DMS53 treated with DMSO at 0.1 percent for 48 hours (cell line): ENCODE measurements around the gene CR1L.
A peak's percentile ranks its signal among the peaks of the same experiment; 100 is the strongest.
"Not testable (repeated sequence)": the region's sequence is repeated elsewhere in the genome, so short reads cannot be mapped to it uniquely, and the experiment has no call there.

Experiments used
- DNase-seq: peaks from one replicate; lab custom pipeline; 2025; ENCODE audit not compliant: unreplicated experiment; lab: John Stamatoyannopoulos, UW

CR1L gene

DNA sequence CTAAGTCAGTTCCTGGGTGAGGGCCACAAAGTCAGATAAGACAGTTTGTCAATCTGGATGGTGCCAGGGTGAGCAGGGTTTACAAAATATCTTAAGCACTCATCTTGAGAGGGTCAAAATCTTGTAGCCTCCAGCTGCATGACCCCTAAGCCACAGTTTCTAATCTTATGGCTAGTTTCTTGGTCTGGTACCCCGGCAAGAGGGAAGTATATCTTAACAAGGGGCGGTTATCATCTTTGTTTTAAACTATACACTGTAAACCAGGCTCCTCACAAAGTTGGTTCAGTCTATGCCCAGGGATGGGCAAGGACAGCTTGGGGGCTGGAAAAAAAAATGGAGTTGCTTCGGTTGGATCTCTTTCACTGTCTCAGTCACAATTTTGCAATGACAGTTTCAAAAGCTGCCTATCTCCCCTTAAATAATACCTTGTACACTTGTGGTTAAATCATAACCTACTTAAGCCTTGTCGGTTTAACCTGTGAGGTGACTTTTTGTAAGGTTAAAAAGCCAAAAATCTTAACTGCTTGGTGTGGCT, 99.1 kb downstream of the CR1L start:
- no peak for DNase-seq

DNA sequence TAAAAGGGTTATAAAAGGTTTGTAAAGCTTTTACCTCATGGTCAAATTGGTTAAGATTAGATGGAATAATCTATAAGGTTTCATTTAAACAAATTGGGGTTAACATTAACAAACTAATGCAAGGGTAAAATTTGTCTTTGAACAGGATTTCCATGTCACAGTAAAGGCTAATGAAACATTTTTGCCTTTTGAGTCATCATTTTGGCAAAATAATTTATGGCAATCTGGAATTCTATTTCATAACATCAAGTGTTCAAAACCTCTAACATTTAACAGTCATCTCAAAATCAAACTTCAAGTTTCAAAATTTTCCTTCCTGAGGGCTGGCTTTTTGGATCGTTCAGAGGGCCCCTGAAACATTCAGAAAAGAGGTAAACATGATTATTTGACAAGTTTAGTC, 100.4 kb downstream of the CR1L start:
- no peak for DNase-seq

DNA sequence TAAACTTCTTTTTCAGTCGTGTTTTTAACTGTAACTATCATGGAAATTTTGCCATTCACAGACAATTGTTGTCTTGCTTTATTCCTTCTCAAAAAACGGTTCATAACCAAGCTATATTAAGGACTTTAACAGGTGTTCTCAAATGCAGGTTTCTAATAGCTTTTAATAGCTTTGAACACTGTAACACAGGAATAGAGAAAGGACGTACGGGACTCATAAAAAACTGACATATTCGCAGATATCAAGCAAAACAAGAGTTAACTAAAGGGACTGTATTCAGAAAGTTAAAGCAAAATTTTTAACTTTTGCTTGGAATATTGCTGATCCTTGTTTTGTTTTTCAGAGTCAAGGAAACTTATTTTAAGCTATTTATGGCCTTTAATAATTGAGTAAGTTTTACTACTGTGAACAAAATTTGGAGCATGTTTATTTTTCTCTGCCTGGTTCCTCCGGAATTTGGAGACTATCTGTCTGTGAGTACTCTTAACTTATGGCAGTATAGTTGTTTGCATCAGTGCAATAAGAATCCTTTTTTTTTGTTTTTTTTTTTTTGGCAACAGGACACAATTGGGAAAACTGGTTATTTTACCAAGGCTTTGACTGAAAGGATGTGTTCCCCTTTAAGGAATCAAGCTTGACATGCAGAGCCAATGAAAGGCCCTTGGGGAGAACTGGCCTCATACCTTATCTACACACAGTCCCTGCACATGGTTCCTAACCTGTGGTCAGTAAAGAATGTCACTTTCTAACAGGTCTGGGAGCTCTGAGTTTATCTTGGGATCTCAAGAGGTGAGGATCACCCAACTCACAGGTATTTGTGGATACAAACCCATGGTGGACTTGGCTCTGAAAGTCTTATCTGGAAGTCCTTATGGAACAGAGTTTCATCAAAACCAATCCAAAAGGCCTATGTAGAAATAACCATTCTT, 101.2 kb downstream of the CR1L start:
- DNase-seq, result no peak

GRCh38 chr1:207747627-207748492, 102.9 kb downstream of the CR1L start:
- peak; percentile 44 for DNase-seq

DNA sequence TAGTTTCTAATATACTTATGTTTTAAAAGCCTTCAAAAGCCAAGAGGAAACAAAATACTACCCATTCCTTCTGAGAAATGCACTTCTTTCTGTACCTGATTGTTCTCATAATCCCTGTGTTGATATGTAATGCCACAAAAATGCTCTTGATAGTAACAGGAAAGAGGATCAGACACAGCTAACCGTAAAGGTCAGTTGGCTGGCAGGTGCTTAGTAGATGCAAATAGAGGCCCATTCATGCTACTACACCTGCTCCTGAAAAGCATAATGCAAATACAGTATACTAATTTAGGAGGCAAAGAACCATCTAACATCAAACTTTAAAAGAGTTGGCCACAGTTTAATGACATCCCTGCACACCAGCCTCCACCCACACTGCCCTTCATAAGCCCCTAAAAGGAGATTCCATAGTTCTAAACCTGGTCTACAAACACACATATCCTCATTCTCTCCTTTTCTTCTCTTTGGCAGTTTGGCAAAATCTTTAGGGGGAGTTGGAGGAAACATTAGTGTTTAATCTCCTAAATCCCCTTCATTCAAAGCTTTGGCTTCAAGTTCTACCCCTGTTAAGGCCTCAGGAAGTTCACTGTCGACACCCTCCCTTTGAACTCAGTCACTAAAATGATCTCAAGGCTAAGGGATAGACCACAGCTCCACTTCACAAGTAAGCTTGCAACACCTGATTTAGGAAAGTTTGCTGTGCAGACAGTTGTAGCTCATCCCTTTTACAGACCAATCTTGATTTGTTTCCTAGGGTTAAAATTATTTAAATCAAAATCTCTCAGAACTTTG, 104.0 kb downstream of the CR1L start:
- peak; percentile 97 for DNase-seq

DNA sequence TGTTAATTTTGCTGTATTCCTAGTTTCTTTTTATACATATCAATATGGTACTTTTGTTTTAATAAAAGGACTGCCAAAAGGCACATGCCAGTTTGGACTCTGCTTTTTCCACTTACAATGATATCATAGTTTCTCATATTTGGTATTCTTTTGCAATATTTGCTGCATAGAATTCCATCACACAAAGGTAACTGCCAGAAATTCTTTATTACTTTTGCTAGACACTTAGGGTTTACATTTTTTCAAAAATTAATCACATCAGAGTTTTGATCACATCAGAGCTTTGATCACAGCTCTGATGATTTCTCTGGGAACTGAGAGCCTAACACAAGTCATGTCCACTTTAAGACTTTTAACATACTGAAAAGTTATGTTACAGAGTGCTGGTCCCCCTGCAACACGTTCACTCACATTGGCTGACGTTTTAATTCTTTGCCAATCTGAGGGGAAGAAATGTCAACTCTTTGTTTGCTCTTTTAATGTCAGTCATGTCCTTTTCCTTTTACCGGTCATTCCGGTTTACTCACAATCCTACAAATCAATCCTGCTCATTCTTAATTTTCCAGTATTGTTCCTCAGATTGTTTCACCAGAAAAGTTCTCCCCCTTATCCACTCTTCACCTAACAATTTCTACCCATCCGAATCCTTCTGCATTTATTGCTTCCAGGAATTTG, 105.8 kb downstream of the CR1L start:
- DNase-seq, result peak; percentile 38

GRCh38 chr1:207751463-207751789, 106.5 kb downstream of the CR1L start:
- DNase-seq, result not testable (repeated sequence)

DNA sequence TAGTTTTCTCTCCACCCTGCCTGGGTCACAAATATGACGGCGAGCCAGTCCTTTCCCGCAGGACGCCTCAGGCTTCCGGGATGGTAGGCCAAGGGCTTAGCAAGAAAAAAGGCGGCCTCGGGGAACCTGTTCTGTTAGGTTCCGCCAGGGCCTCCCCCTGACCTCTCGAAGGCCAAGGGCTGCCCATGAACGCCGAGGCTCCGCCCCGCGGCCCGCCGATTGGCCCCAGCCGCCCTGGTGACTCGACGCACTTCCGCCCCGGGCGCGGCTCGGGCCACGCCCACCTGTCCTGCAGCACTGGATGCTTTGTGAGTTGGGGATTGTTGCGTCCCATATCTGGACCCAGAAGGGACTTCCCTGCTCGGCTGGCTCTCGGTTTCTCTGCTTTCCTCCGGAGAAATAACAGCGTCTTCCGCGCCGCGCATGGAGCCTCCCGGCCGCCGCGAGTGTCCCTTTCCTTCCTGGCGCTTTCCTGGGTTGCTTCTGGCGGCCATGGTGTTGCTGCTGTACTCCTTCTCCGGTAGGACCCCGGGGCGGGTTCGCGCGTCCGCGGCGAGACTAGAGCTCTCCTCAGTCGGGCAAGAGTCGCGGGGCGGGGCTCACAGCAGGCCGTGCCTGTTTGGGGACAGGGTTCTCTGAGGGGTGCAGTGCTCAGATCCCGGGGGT, 107.0 kb downstream of the CR1L start, which contains the start of gene CD46:
TSS of gene CD46 (plus strand) at position 265 of the 666 bp plus-strand sequence. CDS start at position 424, 159 bp downstream.
- DNase-seq, result peak; percentile 98

DNA sequence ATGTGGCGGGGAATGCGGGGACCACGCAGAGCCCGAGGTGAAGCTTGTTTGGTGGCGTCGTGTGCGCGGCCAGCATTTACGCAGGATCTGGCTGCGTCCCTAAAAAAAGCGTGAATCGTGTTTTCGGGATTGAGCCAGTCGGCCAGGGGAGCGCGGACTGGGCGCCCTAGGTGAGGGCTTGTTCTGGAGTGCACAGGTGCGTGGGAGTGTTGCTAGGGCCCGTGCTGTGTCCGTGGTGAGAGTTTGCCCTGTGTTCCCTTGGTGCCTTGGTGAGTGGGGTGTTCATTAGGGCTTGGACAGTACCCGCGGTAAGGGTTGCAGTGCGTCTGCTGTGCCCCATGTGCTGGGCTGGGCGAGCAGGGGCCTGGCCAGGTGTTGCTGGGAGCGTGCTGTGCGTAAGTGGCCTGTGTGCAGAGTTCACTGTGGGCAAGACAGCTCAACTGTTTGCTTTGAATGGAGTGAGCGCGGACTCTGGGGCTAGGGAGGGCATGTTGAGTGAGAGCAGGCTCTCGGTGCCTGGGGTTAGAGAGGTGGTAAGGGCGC, 107.6 kb downstream of the CR1L start:
- peak; percentile 32 for DNase-seq

DNA sequence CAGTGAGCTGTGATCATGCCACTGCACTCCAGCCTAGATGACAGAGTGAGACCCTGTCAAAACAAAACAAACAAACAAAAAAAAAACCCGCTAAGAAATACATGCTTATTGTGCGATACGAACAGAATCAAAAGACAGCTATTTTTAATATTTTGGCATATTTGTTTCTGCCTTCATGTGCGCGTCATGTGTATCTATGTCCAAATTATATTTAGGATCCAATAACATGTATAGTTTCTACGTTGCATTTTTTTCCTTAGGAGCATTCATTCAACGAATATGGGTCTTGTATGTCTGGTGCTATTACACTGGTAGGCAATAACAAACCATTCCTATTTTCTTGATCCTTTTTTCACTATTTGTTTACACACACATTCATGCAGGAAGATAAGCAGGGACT, 108.7 kb downstream of the CR1L start:
- DNase-seq, result no peak

DNA sequence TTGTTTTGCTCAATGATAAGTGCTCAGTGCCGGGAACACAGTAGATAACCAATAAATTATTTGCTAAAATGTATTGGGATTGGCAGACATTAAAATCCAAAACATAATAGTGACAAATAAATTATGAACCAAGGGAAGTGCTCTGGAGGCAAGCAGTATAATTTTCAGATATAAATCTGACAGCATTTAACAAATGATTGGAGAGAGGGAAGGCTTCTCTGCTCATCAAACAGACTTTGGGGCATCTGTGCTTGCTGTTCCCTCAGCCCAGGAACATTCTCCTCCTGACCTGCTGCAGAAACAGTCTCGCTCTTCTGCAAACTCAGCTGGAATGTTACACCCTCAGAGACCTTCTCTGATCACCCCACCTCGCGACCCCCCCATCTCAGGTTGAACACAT, 109.1 kb downstream of the CR1L start:
- DNase-seq, result no peak

- no peak for DNase-seq
These were observed 110.2 kb downstream of the CR1L start for GRCh38 chr1:207754974-207755700.

DNA sequence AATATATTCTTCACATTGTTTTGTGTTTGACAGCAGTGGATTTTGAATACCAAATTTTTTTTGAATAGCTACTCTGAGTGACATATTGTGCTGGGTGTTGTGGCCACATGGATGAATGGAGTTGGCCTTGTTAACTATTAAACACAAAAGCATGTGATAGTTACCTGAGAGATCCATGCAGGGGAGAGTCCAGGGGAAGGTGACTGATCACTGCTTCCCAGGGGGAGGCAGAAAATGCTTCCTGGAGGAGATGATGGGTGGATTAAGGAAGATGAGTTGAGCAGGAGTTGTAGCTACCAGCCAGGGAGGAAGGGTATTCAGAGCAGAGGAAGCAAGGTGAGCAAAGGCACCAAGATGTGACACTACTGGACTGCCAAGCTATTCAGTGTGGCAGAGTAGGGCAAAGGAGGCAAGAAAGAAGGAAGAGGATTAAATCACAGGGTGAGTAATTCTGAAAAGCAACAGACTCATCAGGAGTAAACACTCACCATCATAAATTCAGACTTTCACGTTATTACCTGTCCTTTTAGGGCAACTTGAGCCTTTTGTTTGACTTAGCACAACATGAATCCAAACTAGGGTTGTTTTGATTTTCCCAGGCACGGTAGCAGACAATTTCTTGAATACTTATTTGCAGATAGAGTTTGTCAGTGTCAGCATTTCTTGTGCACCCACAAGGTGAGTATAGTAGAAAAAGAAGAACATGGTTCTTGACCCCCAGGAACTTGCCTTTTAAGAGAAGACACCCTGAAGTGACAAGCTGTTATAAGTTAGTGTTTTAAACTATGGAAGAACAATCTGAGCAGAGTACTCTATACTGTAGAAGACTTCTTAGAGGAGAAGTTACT, 111.1 kb downstream of the CR1L start:
- DNase-seq, result no peak

DNA sequence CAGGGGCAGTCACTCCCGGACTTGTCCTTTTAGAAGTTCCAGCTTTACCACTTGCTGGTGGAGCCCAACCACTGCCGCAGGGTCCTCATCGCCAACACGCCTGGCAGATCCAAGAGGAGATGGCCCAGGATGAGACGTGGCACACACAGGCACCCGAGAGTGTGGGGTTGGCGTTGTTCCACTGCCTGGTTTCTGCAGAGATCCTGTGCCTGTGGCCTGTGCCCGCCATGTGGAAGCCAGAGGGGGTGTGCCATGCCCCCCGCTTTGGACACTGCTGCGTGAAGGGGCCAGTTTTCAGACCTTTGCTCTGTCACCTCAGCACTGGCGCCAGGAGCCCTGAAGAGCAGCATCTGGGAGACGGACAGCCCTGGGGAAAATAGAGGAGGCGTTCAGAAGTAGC, 117.7 kb downstream of the CR1L start:
- no peak for DNase-seq

DNA sequence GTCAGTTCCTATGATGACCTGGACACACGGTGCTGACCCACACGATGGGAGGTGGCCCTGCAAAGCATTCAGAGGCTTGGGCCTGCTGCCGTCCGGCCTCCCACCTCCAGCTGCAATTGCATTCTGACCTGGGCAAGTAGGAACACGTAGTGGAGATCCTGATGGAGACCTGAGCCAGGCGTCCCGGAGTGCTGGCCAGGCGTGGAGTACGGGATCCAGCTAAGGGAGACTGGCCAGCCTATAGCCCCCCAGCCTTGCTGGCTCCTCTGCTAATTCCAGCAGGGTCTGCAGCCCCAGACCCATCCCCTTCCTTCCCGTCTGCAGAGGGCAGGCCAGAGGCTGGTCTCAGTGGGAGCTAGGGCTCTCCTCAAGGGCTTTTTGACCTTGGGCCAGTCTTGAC, 118.2 kb downstream of the CR1L start:
- DNase-seq, result no peak

DNA sequence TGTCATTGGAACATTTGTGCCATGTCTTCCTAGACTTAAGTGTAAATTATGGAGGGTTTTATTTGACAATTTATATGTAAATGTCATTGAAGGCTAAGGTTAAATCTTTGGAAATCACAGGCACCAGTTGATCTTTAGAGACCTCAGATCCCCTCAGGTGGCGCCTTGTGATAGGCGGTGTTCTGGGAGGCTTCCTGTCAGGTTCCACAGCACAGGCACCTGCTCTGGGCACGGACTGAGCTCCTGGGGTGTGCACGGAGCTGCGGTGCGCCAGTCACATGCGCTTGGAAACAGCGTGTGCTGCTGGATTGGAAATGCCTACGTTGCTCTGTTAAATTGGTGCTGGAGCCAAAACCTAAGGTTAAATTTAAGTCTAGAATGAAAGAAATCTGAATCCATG, 119.0 kb downstream of the CR1L start:
- no peak for DNase-seq

DNA sequence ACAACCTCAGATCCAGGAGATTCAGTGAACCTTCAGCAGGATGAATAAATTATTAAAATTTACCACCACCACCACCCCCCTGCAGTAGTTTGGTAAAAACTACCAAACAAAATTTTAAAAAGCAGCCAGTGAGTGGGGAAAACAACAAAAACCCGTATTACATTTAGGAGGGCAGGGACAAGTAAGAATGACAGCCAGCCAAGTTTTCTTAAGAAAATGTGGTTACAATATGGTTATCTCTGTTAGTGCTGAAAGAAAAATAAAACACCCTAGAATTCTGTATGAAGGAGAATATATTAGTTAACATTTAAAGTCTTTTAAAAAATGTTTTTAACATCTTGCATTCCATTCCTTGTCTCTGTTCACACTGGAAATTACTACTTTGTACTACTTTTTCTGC, 121.6 kb downstream of the CR1L start:
- DNase-seq, result no peak

- not testable (repeated sequence) for DNase-seq
These were observed 125.6 kb downstream of the CR1L start for GRCh38 chr1:207770514-207770913.
